ENCODE data around the gene SERINC2.

The SERINC2 gene

GRCh38 chr1:31434101-31434871 lies 21.3 kb downstream of the SERINC2 start:
- no peak for DNase-seq (ENCODE audit: low read depth)

- DNase-seq (ENCODE audit: low read depth), result no peak
These were observed 22.0 kb downstream of the SERINC2 start for GRCh38 chr1:31434979-31435378.

GRCh38 chr1:31435471-31436409 lies 22.7 kb downstream of the SERINC2 start:
- DNase-seq (ENCODE audit: low read depth), result no peak

GRCh38 chr1:31436596-31437432 lies 23.8 kb downstream of the SERINC2 start:
- no peak for DNase-seq (ENCODE audit: low read depth)

- DNase-seq (ENCODE audit: low read depth), result no peak
These were observed 24.5 kb downstream of the SERINC2 start for GRCh38 chr1:31437433-31438037.

- no peak for DNase-seq (ENCODE audit: low read depth)
These were observed 26.3 kb downstream of the SERINC2 start for GRCh38 chr1:31439276-31439675.

GRCh38 chr1:31441073-31441472 lies 28.1 kb downstream of the SERINC2 start:
- no peak for DNase-seq (ENCODE audit: low read depth)

GRCh38 chr1:31441558-31441957 lies 28.5 kb downstream of the SERINC2 start:
- no peak for DNase-seq (ENCODE audit: low read depth)

GRCh38 chr1:31441970-31442647 lies 29.1 kb downstream of the SERINC2 start:
- no peak for DNase-seq (ENCODE audit: low read depth)

- no peak for DNase-seq (ENCODE audit: low read depth)
These were observed 29.6 kb downstream of the SERINC2 start for GRCh38 chr1:31442648-31442994.

GRCh38 chr1:31443673-31444072 lies 30.7 kb downstream of the SERINC2 start:
- DNase-seq (ENCODE audit: low read depth), result no peak

- DNase-seq (ENCODE audit: low read depth), result no peak
These were observed 31.9 kb downstream of the SERINC2 start for GRCh38 chr1:31444725-31445448.

GRCh38 chr1:31445951-31446350 lies 32.9 kb downstream of the SERINC2 start:
- no peak for DNase-seq (ENCODE audit: low read depth)

GRCh38 chr1:31447210-31447609 lies 34.2 kb downstream of the SERINC2 start:
- no peak for DNase-seq (ENCODE audit: low read depth)

- DNase-seq (ENCODE audit: low read depth), result no peak
These were observed 40.5 kb downstream of the SERINC2 start for GRCh38 chr1:31453384-31454079.

GRCh38 chr1:31458287-31458896 lies 45.4 kb downstream of the SERINC2 start:
- no peak for DNase-seq (ENCODE audit: low read depth)

GRCh38 chr1:31460027-31460426 lies 47.0 kb downstream of the SERINC2 start:
- no peak for DNase-seq (ENCODE audit: low read depth)

- DNase-seq (ENCODE audit: low read depth), result no peak
These were observed 54.1 kb downstream of the SERINC2 start for GRCh38 chr1:31467005-31467674.

- no peak for DNase-seq (ENCODE audit: low read depth)
These were observed 57.8 kb downstream of the SERINC2 start for GRCh38 chr1:31470794-31471315.

All from GM04503 (cell line).